Jurkat, Clone E6-1 (cell line): ENCODE measurements around the gene GRN.
"Not testable (repeated sequence)": the region's sequence is repeated elsewhere in the genome, so short reads cannot be mapped to it uniquely, and the experiment has no call there.

ENCODE experiments used
- DNase-seq: peaks from one replicate; pipeline ENCODE4 v3.0.0-alpha.2; 2011; ENCODE audit warnings: low read depth, low spot score
- H3K4me3 ChIP-seq: 2 replicates; pipeline ENCODE4 v1.5.1; 2011; ENCODE audit warnings: mild to moderate bottlenecking, low read length, control low read depth, moderate library complexity

The GRN gene

GRCh38 chr17:44318077-44318892 is 26.8 kb upstream of the GRN start:
- no peak for DNase-seq
- H3K4me3 ChIP-seq: no peak overlapping the region

GRCh38 chr17:44320066-44320465 is 25.0 kb upstream of the GRN start:
- no peak overlapping the region for H3K4me3 ChIP-seq

GRCh38 chr17:44321246-44322120 is 23.6 kb upstream of the GRN start:
- no peak for DNase-seq
- H3K4me3 ChIP-seq: no peak overlapping the region

More at GRCh38 chr17:44320066-44320465, 25.0 kb upstream of the GRN start:
- DNase-seq: no peak

- no peak for DNase-seq
Observed at GRCh38 chr17:44322236-44322895, 22.7 kb upstream of the GRN start.

GRCh38 chr17:44323359-44324091 is 21.6 kb upstream of the GRN start:
- DNase-seq: no peak
- H3K4me3 ChIP-seq: peak overlapping the region; percentile 82

More at GRCh38 chr17:44322236-44322895, 22.7 kb upstream of the GRN start:
- H3K4me3 ChIP-seq: no peak overlapping the region

GRCh38 chr17:44324092-44324570 is 21.0 kb upstream of the GRN start:
- DNase-seq: no peak
- H3K4me3 ChIP-seq: peak overlapping the region; percentile 82

- peak within 1 kb of the TSS; percentile 82 for H3K4me3 ChIP-seq
- DNase-seq: peak; percentile 82
Observed at GRCh38 chr17:44324571-44325275, 20.4 kb upstream of the GRN start, which contains the start of gene SLC25A39. TSS of gene SLC25A39 (minus strand) at chr17:44324823. CDS start at chr17:44323562, 1,261 bp downstream.

GRCh38 chr17:44326861-44327444 is 18.1 kb upstream of the GRN start:
- H3K4me3 ChIP-seq: peak overlapping the region; percentile 16; the same call in 1 of the 2 replicates
- peak; percentile 94 for DNase-seq

- DNase-seq: no peak
Observed at GRCh38 chr17:44327715-44328449, 17.2 kb upstream of the GRN start.

GRCh38 chr17:44329516-44329915 is 15.6 kb upstream of the GRN start:
- DNase-seq, H3K4me3 ChIP-seq: not testable (repeated sequence)

More at GRCh38 chr17:44327715-44328449, 17.2 kb upstream of the GRN start:
- H3K4me3 ChIP-seq: no peak overlapping the region

- DNase-seq: not testable (repeated sequence)
Observed at GRCh38 chr17:44330263-44330662, 14.8 kb upstream of the GRN start.

GRCh38 chr17:44331249-44331760 is 13.8 kb upstream of the GRN start:
- DNase-seq: peak; percentile 67
- H3K4me3 ChIP-seq: peak overlapping the region; percentile 15

More at GRCh38 chr17:44330263-44330662, 14.8 kb upstream of the GRN start:
- H3K4me3 ChIP-seq: not testable (repeated sequence)

GRCh38 chr17:44333371-44333770 is 11.7 kb upstream of the GRN start:
- H3K4me3 ChIP-seq: no peak overlapping the region
- DNase-seq: no peak

GRCh38 chr17:44334315-44334714 is 10.8 kb upstream of the GRN start:
- no peak for DNase-seq
- no peak overlapping the region for H3K4me3 ChIP-seq

GRCh38 chr17:44334727-44335126 is 10.4 kb upstream of the GRN start:
- H3K4me3 ChIP-seq: no peak overlapping the region
- DNase-seq: no peak

- DNase-seq: no peak
- H3K4me3 ChIP-seq: no peak overlapping the region
Observed at GRCh38 chr17:44335564-44335963, 9.5 kb upstream of the GRN start.

- no peak overlapping the region for H3K4me3 ChIP-seq
- DNase-seq: no peak
Observed at GRCh38 chr17:44335968-44336367, 9.1 kb upstream of the GRN start.
